ENCODE measurements around the gene TSHZ2.

TSHZ2 gene

GRCh38 chr20:53283597-53283996 is 311.4 kb downstream of the TSHZ2 start:
- DNase-seq (ENCODE audit: low spot score), result no peak

GRCh38 chr20:53284256-53284655 is 312.1 kb downstream of the TSHZ2 start:
- DNase-seq (ENCODE audit: low spot score), result no peak

GRCh38 chr20:53284696-53285095 is 312.5 kb downstream of the TSHZ2 start:
- DNase-seq (ENCODE audit: low spot score), result no peak

- DNase-seq (ENCODE audit: low spot score), result no peak
Observed at GRCh38 chr20:53287357-53288042, 315.3 kb downstream of the TSHZ2 start.

- DNase-seq (ENCODE audit: low spot score), result no peak
Observed at GRCh38 chr20:53291548-53291947, 319.4 kb downstream of the TSHZ2 start.

GRCh38 chr20:53292347-53292746 is 320.2 kb downstream of the TSHZ2 start:
- DNase-seq (ENCODE audit: low spot score), result no peak

- no peak for DNase-seq (ENCODE audit: low spot score)
Observed at GRCh38 chr20:53294804-53295203, 322.6 kb downstream of the TSHZ2 start.

- no peak for DNase-seq (ENCODE audit: low spot score)
Observed at GRCh38 chr20:53296025-53296424, 323.9 kb downstream of the TSHZ2 start.

- no peak for DNase-seq (ENCODE audit: low spot score)
Observed at GRCh38 chr20:53296451-53297153, 324.4 kb downstream of the TSHZ2 start.

GRCh38 chr20:53297154-53297529 is 325.0 kb downstream of the TSHZ2 start:
- no peak for DNase-seq (ENCODE audit: low spot score)

GRCh38 chr20:53298260-53298659 is 326.1 kb downstream of the TSHZ2 start:
- DNase-seq (ENCODE audit: low spot score), result no peak

GRCh38 chr20:53298911-53299310 is 326.8 kb downstream of the TSHZ2 start:
- no peak for DNase-seq (ENCODE audit: low spot score)

GRCh38 chr20:53299831-53300230 is 327.7 kb downstream of the TSHZ2 start:
- no peak for DNase-seq (ENCODE audit: low spot score)

- no peak for DNase-seq (ENCODE audit: low spot score)
Observed at GRCh38 chr20:53301869-53302268, 329.7 kb downstream of the TSHZ2 start.

- no peak for DNase-seq (ENCODE audit: low spot score)
Observed at GRCh38 chr20:53302695-53303412, 330.7 kb downstream of the TSHZ2 start.

- DNase-seq (ENCODE audit: low spot score), result no peak
Observed at GRCh38 chr20:53303413-53303760, 331.2 kb downstream of the TSHZ2 start.

GRCh38 chr20:53304146-53304545 is 332.0 kb downstream of the TSHZ2 start:
- no peak for DNase-seq (ENCODE audit: low spot score)

GRCh38 chr20:53306192-53306805 is 334.1 kb downstream of the TSHZ2 start:
- DNase-seq (ENCODE audit: low spot score), result no peak

GRCh38 chr20:53307964-53308597 is 335.9 kb downstream of the TSHZ2 start:
- DNase-seq (ENCODE audit: low spot score), result no peak

- DNase-seq (ENCODE audit: low spot score), result no peak
Observed at GRCh38 chr20:53309515-53309914, 337.4 kb downstream of the TSHZ2 start.

GRCh38 chr20:53312957-53313356 is 340.8 kb downstream of the TSHZ2 start:
- DNase-seq (ENCODE audit: low spot score), result no peak

- DNase-seq (ENCODE audit: low spot score), result no peak
Observed at GRCh38 chr20:53316206-53316937, 344.2 kb downstream of the TSHZ2 start.

Data from putamen (tissue), 1 donor.